K562 (cell line): ENCODE data around the gene CEP192. TPM values are rescaled to one million over a fixed set of nuclear protein-coding genes. Genes with fewer than 3 reads are reported as not detected.

Experiments used
- ATAC-seq: fragments of 200-7000 bp; cut with Tn5 transposase; 3 replicates; pipeline ENCODE4 v1.9.1; 2020; ENCODE audit warnings: moderate library complexity
- BruUV-seq: library from RNA; stranded (reverse); fragments of 400-500 nt; replicated peaks from 2 replicates; lab custom pipeline; 2021; lab: Mats Ljungman, UMichigan
- CTCF ChIA-PET: fragments of 300-600 bp; formaldehyde crosslinking; extraction: SDS; loops from one replicate; lab custom pipeline; 2021; ENCODE audit warnings: low intra/inter-chr PET ratio; lab: Yijun Ruan, JAX
- POLR2A ChIA-PET: fragments of 300-600, 350-650 bp; sonication (Branson Sonifier 250); formaldehyde crosslinking; extraction: SDS; loops from one replicate; lab custom pipeline; 2021; ENCODE audit warnings: antibody characterized with exemption, inconsistent platforms; lab: Yijun Ruan, JAX
- DNase-seq, 4 experiments: peaks; one replicate each; pipeline versions ENCODE4 v3.0.0 to v3.0.0-alpha.2; 2011 to 2018; ENCODE audit warnings: low spot score in 3 of 4, mixed read lengths in 3 of 4; ENCODE audit errors: extremely low read depth in 1 of 4
- FAIRE-seq: peaks from 2 replicates; lab custom pipeline; 2011; peaks lifted over from hg19 to GRCh38; lab: Jason Lieb, UNC
- H2AFZ ChIP-seq: 2 replicates; pipeline ENCODE4 v1.6.0; 2011; ENCODE audit warnings: low read depth, low read length, control low read depth, inconsistent platforms
- H3K27ac ChIP-seq: fragments of 200-600 bp; 3 replicates; pipeline ENCODE4 v1.8.0; 2011; ENCODE audit warnings: low read depth, mild to moderate bottlenecking, control low read depth, inconsistent platforms, low read length, moderate library complexity, mixed read lengths; ENCODE audit errors: extremely low read depth
- H3K27me3 ChIP-seq, 2 experiments: fragments of 300-600 bp in 1 of 2; 2 replicates in 1 of 2; 3 replicates in 1 of 2; pipeline versions ENCODE4 v1.6.0 to v1.8.0; 2011; ENCODE audit warnings: inconsistent platforms in 2 of 2, low read length in 2 of 2, mild to moderate bottlenecking in 1 of 2, mixed read lengths in 1 of 2, moderate library complexity in 1 of 2; ENCODE audit not compliant: control insufficient read depth in 2 of 2, insufficient read depth in 2 of 2
- H3K36me3 ChIP-seq: fragments of 300-600 bp; 3 replicates; pipeline ENCODE4 v1.8.0; 2011; ENCODE audit warnings: mild to moderate bottlenecking, low read length, inconsistent platforms; ENCODE audit not compliant: control insufficient read depth, insufficient read depth
- H3K4me1 ChIP-seq, 2 experiments: fragments of 200-600 bp in 1 of 2; replicated peaks in 1 of 2; 2 replicates in 1 of 2; 3 replicates in 1 of 2; pipeline versions ENCODE4 v1.5.1 to v1.8.0; 2011; ENCODE audit warnings: inconsistent platforms in 2 of 2, low read length in 2 of 2, mild to moderate bottlenecking in 1 of 2, mixed read lengths in 1 of 2, moderate library complexity in 1 of 2; ENCODE audit not compliant: control insufficient read depth in 2 of 2, insufficient read depth in 2 of 2
- H3K4me2 ChIP-seq: 2 replicates; pipeline ENCODE4 v1.6.1; 2011; ENCODE audit warnings: low read length, control low read depth, inconsistent platforms, mixed read lengths; ENCODE audit not compliant: insufficient read depth
- H3K4me3 ChIP-seq: fragments of 200-600 bp; sonication (generic), shearing (Covaris generic); 2 replicates; pipeline ENCODE4 v1.5.1; 2016; ENCODE audit warnings: control low read depth, inconsistent platforms
- H3K79me2 ChIP-seq: fragments of 200-600 bp; 3 replicates; pipeline ENCODE4 v1.8.0; 2011; ENCODE audit warnings: low read length, inconsistent platforms; ENCODE audit not compliant: control insufficient read depth, insufficient read depth
- H3K9ac ChIP-seq, 2 experiments: 2 replicates each; pipeline versions ENCODE4 v1.6.0 to v1.6.1; 2011; ENCODE audit warnings: low read depth in 2 of 2, low read length in 2 of 2, control low read depth in 1 of 2, inconsistent platforms in 1 of 2, mild to moderate bottlenecking in 1 of 2, mixed read lengths in 1 of 2; ENCODE audit not compliant: insufficient read depth in 1 of 2
- H3K9me1 ChIP-seq: one replicate; pipeline ENCODE4 v1.6.0; 2011; ENCODE audit warnings: inconsistent platforms, mild to moderate bottlenecking, low read length, moderate library complexity; ENCODE audit not compliant: control insufficient read depth, insufficient read depth
- H3K9me3 ChIP-seq: replicated peaks from 2 replicates; pipeline ENCODE4 v1.5.1; 2011; ENCODE audit warnings: low read depth, low read length, inconsistent platforms; ENCODE audit not compliant: control insufficient read depth, insufficient read depth
- H4K20me1 ChIP-seq: replicated peaks from 2 replicates; pipeline ENCODE4 v1.6.1; 2011; ENCODE audit warnings: low read length, inconsistent platforms, mixed read lengths; ENCODE audit not compliant: control insufficient read depth, insufficient read depth
- DPF2 ChIP-seq: fragments of 450-650 bp; IDR thresholded peaks from 2 replicates; pipeline ENCODE4 v1.6.1; 2016
- FOXA1 ChIP-seq: fragments of 450-650 bp; IDR thresholded peaks from 2 replicates; pipeline ENCODE4 v1.6.1; 2016; ENCODE audit warnings: mild to moderate bottlenecking, borderline replicate concordance
- HMG20B ChIP-seq: fragments of 250-450 bp; sonication (Bioruptor Pico); IDR thresholded peaks from 2 replicates; pipeline ENCODE4 v1.5.0; 2021; ENCODE audit warnings: mild to moderate bottlenecking
- KHSRP ChIP-seq: fragments of 450-650 bp; IDR thresholded peaks from 2 replicates; pipeline ENCODE4 v1.6.1; 2017
- KLF1 ChIP-seq: fragments of 450-650 bp; IDR thresholded peaks from 2 replicates; pipeline ENCODE4 v1.6.1; 2016; ENCODE audit warnings: missing genetic modification characterization, missing compliant biosample characterization
- PHB2 ChIP-seq: fragments of 450-650 bp; IDR thresholded peaks from 2 replicates; pipeline ENCODE4 v1.6.1; 2017; ENCODE audit warnings: low read depth
- PRPF4 ChIP-seq: fragments of 200-400 bp; formaldehyde crosslinking; IDR thresholded peaks from one replicate; pipeline ENCODE4 v1.6.1; 2017; ENCODE audit warnings: low read length, low read depth, mild to moderate bottlenecking; ENCODE audit not compliant: insufficient read depth, poor library complexity, severe bottlenecking
- RBM17 ChIP-seq: fragments of 200-400 bp; formaldehyde crosslinking; IDR thresholded peaks from 2 replicates; pipeline ENCODE4 v1.6.1; 2017; ENCODE audit warnings: low read depth, mild to moderate bottlenecking, low read length, borderline replicate concordance
- SETDB1 ChIP-seq: IDR thresholded peaks from one replicate; pipeline ENCODE4 v1.6.1; 2012; ENCODE audit warnings: low read length, control low read depth, inconsistent platforms
- SREBF1 ChIP-seq: fragments of 150-350 bp; IDR thresholded peaks from 2 replicates; pipeline ENCODE4 v1.6.1; 2014; ENCODE audit warnings: antibody characterized with exemption, low read depth, low read length, borderline replicate concordance
- ZC3H8 ChIP-seq: fragments of 450-650 bp; IDR thresholded peaks from 2 replicates; pipeline ENCODE4 v1.6.1; 2017
- ZNF282 ChIP-seq: sonication (generic); formaldehyde crosslinking; IDR thresholded peaks from 2 replicates; pipeline ENCODE4 v1.8.1; 2023; ENCODE audit warnings: missing genetic modification reagents
- ZNF444 ChIP-seq: fragments of 250-450 bp; sonication (Bioruptor Pico); IDR thresholded peaks from 2 replicates; pipeline ENCODE4 v1.4.0; 2020; ENCODE audit warnings: mild to moderate bottlenecking, moderate library complexity
- ZNF445 ChIP-seq: fragments of 250-450 bp; sonication (Bioruptor Pico); IDR thresholded peaks from 2 replicates; pipeline ENCODE4 v1.4.0; 2020; ENCODE audit warnings: low read depth, mild to moderate bottlenecking, moderate library complexity
- WGBS: fragments of 100-300 bp; shearing (Covaris generic); methylation state at CpG from one replicate; pipeline ENCODE4 v1.1.6; 2016; ENCODE audit warnings: low coverage, mixed read lengths; ENCODE audit not compliant: insufficient coverage; ENCODE audit errors: missing lambda C conversion rate; 5-methylcytosine and 5-hydroxymethylcytosine counted together
- in situ Hi-C: fragments of 300-500 bp; cut with MboI; formaldehyde crosslinking; loops from 4 replicates; pipeline ENCODE4 v1.15.0; 2018; ENCODE audit warnings: inconsistent platforms, mixed read lengths
- intact Hi-C: fragments of 100-400 bp; cut with micrococcal nuclease; formaldehyde crosslinking; loops from 2 replicates; pipeline ENCODE4 v1.14.2; 2022
- polyA plus RNA-seq, 8 experiments: library from polyadenylated mRNA; depleted of rRNA in 4 of 8; stranded (reverse) in 5 of 8; unstranded in 3 of 8; fragments of >200 nt; fragmentation: Nextera tagmentation in 2 of 8; fragmentation: Illumina TruSeq in 1 of 8; extraction: Ambion mirVana in 2 of 8; extraction: Trizol in 1 of 8; gene quantifications; 2 replicates each; pipeline versions ENCODE4 v1.2.1 to v1.2.3, GENCODE V29; 2011 to 2014; ENCODE audit warnings: inconsistent platforms in 1 of 8, missing spikeins in 1 of 8
- total RNA-seq, 7 experiments: library from RNA; depleted of rRNA in 6 of 7; stranded (reverse); fragments of >200 nt in 6 of 7; fragmentation: Illumina TruSeq in 2 of 7; extraction: Trizol in 2 of 7; gene quantifications; 2 replicates each; pipeline versions ENCODE4 v1.2.1 to v1.2.3, GENCODE V29; 2011 to 2021; ENCODE audit warnings: low replicate concordance in 1 of 7
- TF ChIP-seq, protein P1 (sequence below), 2 experiments: fragments of 450-650 bp; IDR thresholded peaks; 2 replicates each; pipeline ENCODE4 v1.6.1; 2016

The CEP192 gene
- total and polyA plus RNA-seq, 9 of the 15 experiments (the other 6 are each of a cell fraction or from before 2014, with no cell fraction given), result 14.4 to 54.4 (median 35.8) TPM

- Histone ChIP-seq H4K20me1 (0 out of 2 replicates have a peak, but pooled peaks cover 3% of the 10 kb centered on the region), H3K4me3 (no peak overlapping the region), H3K9ac (no peak overlapping the region), H3K79me2 (no peaks in the 10 kb centered on the region), H3K9me1 (no peaks in the 10 kb centered on the region), H3K27me3 (no peaks in the 10 kb centered on the region), H3K4me2 (no peak overlapping the region), H3K27ac (no peak overlapping the region), H2AFZ (no peak overlapping the region), H3K36me3 (peaks cover 90% of the 10 kb centered on the region), H3K4me1 (no peaks in the 10 kb centered on the region), H3K9me3 (no peaks in the 10 kb centered on the region)
- intact Hi-C loops (no loop called here), in situ Hi-C loops (no loop called here)
- ATAC-seq (no peak; the same call in 2 of the 3 replicates), DNase-seq (no peak), FAIRE-seq (no peak)
- ChIA-PET POLR2A (interaction anchor here (3.6 kb wide), 1 partner anchor 11 kb away, joined by 11 read pairs; no protein-coding TSS in a partner anchor), CTCF (no interaction called here)
- no peak for TF ChIP-seq FOXA1
- TF ChIP-seq SETDB1, result no peak
- TF ChIP-seq PRPF4, result no peak
- TF ChIP-seq RBM17, result no peak
- TF ChIP-seq ZNF282, result no peak
- TF ChIP-seq PHB2, result no peak
- TF ChIP-seq DPF2, result no peak
- no peak for TF ChIP-seq ZNF444 (CRISPR knock-in tag)
- no peak for TF ChIP-seq ZC3H8
- no peak for TF ChIP-seq HMG20B (CRISPR knock-in tag)
- no peak for TF ChIP-seq KHSRP
- TF ChIP-seq ZNF445 (CRISPR knock-in tag), result no peak
- TF ChIP-seq, protein P1, sequence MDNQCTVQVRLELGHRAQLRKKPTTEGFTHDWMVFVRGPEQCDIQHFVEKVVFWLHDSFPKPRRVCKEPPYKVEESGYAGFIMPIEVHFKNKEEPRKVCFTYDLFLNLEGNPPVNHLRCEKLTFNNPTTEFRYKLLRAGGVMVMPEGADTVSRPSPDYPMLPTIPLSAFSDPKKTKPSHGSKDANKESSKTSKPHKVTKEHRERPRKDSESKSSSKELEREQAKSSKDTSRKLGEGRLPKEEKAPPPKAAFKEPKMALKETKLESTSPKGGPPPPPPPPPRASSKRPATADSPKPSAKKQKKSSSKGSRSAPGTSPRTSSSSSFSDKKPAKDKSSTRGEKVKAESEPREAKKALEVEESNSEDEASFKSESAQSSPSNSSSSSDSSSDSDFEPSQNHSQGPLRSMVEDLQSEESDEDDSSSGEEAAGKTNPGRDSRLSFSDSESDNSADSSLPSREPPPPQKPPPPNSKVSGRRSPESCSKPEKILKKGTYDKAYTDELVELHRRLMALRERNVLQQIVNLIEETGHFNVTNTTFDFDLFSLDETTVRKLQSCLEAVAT (IDR thresholded peaks at IDR 0.05), result no peak
- no peak for TF ChIP-seq KLF1 (tag)
- TF ChIP-seq SREBF1, result no peak
- no TSS peak for BruUV-seq
- 91% methylated on average over 3 of the region's 3 CpGs for WGBS
Observed at GRCh38 chr18:13110559-13110958, 119.4 kb downstream of the CEP192 start.
